DOHH2 (cell line): Measurements from ENCODE around the gene CTAGE6.
"Not testable (repeated sequence)": the region's sequence is repeated elsewhere in the genome, so short reads cannot be mapped to it uniquely, and the experiment has no call there.

ENCODE experiments used
- H3F3A ChIP-seq: fragments of 200-600 bp; sonication (generic), shearing (Covaris generic); 2 replicates; pipeline ENCODE4 v1.6.0; 2016; ENCODE audit warnings: antibody characterized with exemption, mild to moderate bottlenecking; ENCODE audit not compliant: control insufficient read depth, insufficient read depth
- H3K27ac ChIP-seq: fragments of 200-600 bp; sonication (generic); 2 replicates; pipeline ENCODE4 v1.5.1; 2014; ENCODE audit warnings: low read depth, mild to moderate bottlenecking, low read length, moderate library complexity
- H3K27me3 ChIP-seq: fragments of 200-600 bp; sonication (generic); 2 replicates; pipeline ENCODE4 v1.6.1; 2014; ENCODE audit warnings: mild to moderate bottlenecking, low read length, mixed read lengths; ENCODE audit not compliant: control insufficient read depth
- H3K36me3 ChIP-seq: fragments of 200-600 bp; sonication (generic); 2 replicates; pipeline ENCODE4 v1.6.1; 2014; ENCODE audit warnings: mild to moderate bottlenecking, low read length, moderate library complexity, mixed read lengths; ENCODE audit not compliant: control insufficient read depth
- H3K4me1 ChIP-seq: fragments of 200-600 bp; sonication (generic); 2 replicates; pipeline ENCODE4 v1.6.1; 2014; ENCODE audit warnings: mild to moderate bottlenecking, low read length, mixed read lengths; ENCODE audit not compliant: control insufficient read depth
- H3K4me2 ChIP-seq: fragments of 200-600 bp; sonication (generic); 2 replicates; pipeline ENCODE4 v1.6.0; 2014; ENCODE audit warnings: mild to moderate bottlenecking, low read length, moderate library complexity
- H3K4me3 ChIP-seq: fragments of 200-600 bp; sonication (generic); 2 replicates; pipeline ENCODE4 v1.5.1; 2014; ENCODE audit warnings: mild to moderate bottlenecking, low read length, mixed read lengths
- H3K79me2 ChIP-seq: fragments of 200-600 bp; sonication (generic); 2 replicates; pipeline ENCODE4 v1.6.1; 2014; ENCODE audit warnings: mild to moderate bottlenecking, low read length, mixed read lengths; ENCODE audit not compliant: control insufficient read depth
- H3K9me2 ChIP-seq: fragments of 200-600 bp; sonication (generic); replicated peaks from 2 replicates; pipeline ENCODE4 v1.6.1; 2014; ENCODE audit warnings: mild to moderate bottlenecking, low read length, mixed read lengths; ENCODE audit not compliant: control insufficient read depth
- H3K9me3 ChIP-seq: fragments of 200-600 bp; sonication (generic); 2 replicates; pipeline ENCODE4 v1.6.1; 2014; ENCODE audit warnings: antibody characterized with exemption, low read length, mixed read lengths; ENCODE audit not compliant: control insufficient read depth, insufficient read depth
- H4K20me1 ChIP-seq: fragments of 200-600 bp; sonication (generic); 2 replicates; pipeline ENCODE4 v1.6.0; 2014; ENCODE audit warnings: low read depth, mild to moderate bottlenecking, antibody characterized with exemption, low read length, moderate library complexity; ENCODE audit not compliant: control insufficient read depth, insufficient read depth

CTAGE6 gene

GRCh38 chr7:143715543-143716193 lies 41.8 kb downstream of the CTAGE6 start:
- H3F3A ChIP-seq, H3K4me2 ChIP-seq, H3K36me3 ChIP-seq, H3K4me3 ChIP-seq, H3K27me3 ChIP-seq, H4K20me1 ChIP-seq, H3K4me1 ChIP-seq, H3K79me2 ChIP-seq, H3K27ac ChIP-seq, H3K9me2 ChIP-seq, H3K9me3 ChIP-seq: not testable (repeated sequence)

GRCh38 chr7:143714581-143715454 lies 42.7 kb downstream of the CTAGE6 start:
- H3K27me3 ChIP-seq, H3K79me2 ChIP-seq, H3K4me2 ChIP-seq, H3K36me3 ChIP-seq, H4K20me1 ChIP-seq, H3F3A ChIP-seq, H3K9me2 ChIP-seq, H3K9me3 ChIP-seq, H3K27ac ChIP-seq, H3K4me1 ChIP-seq, H3K4me3 ChIP-seq: not testable (repeated sequence)

DNA sequence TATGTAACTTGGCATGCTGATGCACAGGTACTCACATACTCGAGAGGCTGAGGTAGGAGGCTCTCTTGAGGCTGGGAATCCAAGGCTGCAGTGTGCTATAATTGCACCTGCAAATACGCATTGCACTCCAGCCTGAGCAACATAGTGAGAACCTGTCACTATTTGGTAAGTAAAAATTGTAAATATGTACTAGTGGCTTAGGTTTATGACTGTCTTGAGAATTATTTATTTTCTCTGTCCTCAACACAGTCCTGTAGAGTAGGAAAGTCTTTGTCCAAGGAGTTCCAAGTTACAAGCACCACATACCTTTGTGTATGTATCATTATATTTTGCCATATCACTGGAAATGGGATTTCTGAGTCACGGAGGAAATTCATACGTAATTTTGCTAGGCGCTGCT lies 45.1 kb downstream of the CTAGE6 start:
- not testable (repeated sequence) for H3K4me3 ChIP-seq, H3F3A ChIP-seq, H3K79me2 ChIP-seq, H3K9me3 ChIP-seq, H3K4me1 ChIP-seq, H3K27me3 ChIP-seq, H3K4me2 ChIP-seq, H3K36me3 ChIP-seq, H3K27ac ChIP-seq, H3K9me2 ChIP-seq, H4K20me1 ChIP-seq

- not testable (repeated sequence) for H3K9me3 ChIP-seq, H3K4me1 ChIP-seq, H3K27ac ChIP-seq, H3F3A ChIP-seq, H3K79me2 ChIP-seq, H3K4me2 ChIP-seq, H3K9me2 ChIP-seq, H3K27me3 ChIP-seq, H3K4me3 ChIP-seq, H4K20me1 ChIP-seq, H3K36me3 ChIP-seq
Observed at GRCh38 chr7:143711727-143712324, 45.7 kb downstream of the CTAGE6 start.

DNA sequence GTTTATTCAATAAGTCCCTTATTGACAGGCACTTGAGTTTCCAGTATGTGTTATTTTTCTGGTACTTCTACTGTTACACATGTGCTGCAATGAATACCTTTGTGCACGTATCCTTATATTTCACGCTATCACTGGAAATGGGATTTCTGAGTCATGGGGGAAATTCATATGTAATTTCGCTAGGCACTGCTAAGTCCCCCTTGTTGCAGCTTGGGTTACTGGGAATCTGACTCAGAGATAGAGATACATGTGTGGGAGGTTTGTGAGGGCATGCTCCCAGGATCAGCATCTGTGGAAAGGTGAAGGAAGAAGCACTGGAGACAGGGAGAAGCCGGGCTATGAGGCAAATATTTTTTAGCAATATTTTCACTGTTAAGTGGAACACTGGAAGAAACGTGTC lies 47.6 kb downstream of the CTAGE6 start:
- not testable (repeated sequence) for H3K9me3 ChIP-seq, H3K27ac ChIP-seq, H3K4me3 ChIP-seq, H3K9me2 ChIP-seq, H4K20me1 ChIP-seq, H3K4me1 ChIP-seq, H3K36me3 ChIP-seq, H3K4me2 ChIP-seq, H3F3A ChIP-seq, H3K27me3 ChIP-seq, H3K79me2 ChIP-seq
